HG03064 (cell line): ENCODE measurements around the gene POLR2J.

Source experiments
- ATAC-seq: cut with Tn5 transposase; IDR thresholded peaks from one replicate; pipeline ENCODE4 v1.9.1; 2021; ENCODE audit warnings: low read depth; ENCODE audit not compliant: unreplicated experiment

POLR2J gene

GRCh38 chr7:102444961-102445673 is 33.6 kb downstream of the POLR2J start:
- ATAC-seq: no peak

GRCh38 chr7:102439963-102440795 is 38.5 kb downstream of the POLR2J start:
- no peak for ATAC-seq

GRCh38 chr7:102436118-102436517 is 42.6 kb downstream of the POLR2J start:
- ATAC-seq: no peak

- peak; percentile 1 for ATAC-seq
Observed at GRCh38 chr7:102434039-102434486, 44.7 kb downstream of the POLR2J start.

- ATAC-seq: peak; percentile 54
Observed at GRCh38 chr7:102433219-102434038, 45.3 kb downstream of the POLR2J start, which contains the start of gene ORAI2. Gene ORAI2, plus strand, starts transcription at chr7:102433575. Its CDS starts 5,382 bp downstream, at chr7:102438957.

- ATAC-seq: peak; percentile 21
Observed at GRCh38 chr7:102432442-102433218, 46.1 kb downstream of the POLR2J start.

GRCh38 chr7:102431617-102432298 is 47.0 kb downstream of the POLR2J start:
- no peak for ATAC-seq

- no peak for ATAC-seq
Observed at GRCh38 chr7:102429141-102429899, 49.4 kb downstream of the POLR2J start.

GRCh38 chr7:102427019-102427405 is 51.7 kb downstream of the POLR2J start:
- ATAC-seq: no peak

GRCh38 chr7:102426268-102427018 is 52.3 kb downstream of the POLR2J start:
- peak; percentile 44 for ATAC-seq

GRCh38 chr7:102425639-102426267 is 53.0 kb downstream of the POLR2J start:
- peak; percentile 60 for ATAC-seq

- no peak for ATAC-seq
Observed at GRCh38 chr7:102424787-102425218, 53.9 kb downstream of the POLR2J start.

- ATAC-seq: no peak
Observed at GRCh38 chr7:102424129-102424551, 54.6 kb downstream of the POLR2J start.
